ENCODE measurements around the gene FAM180A. TPM values are rescaled to one million over a fixed set of nuclear protein-coding genes. Genes with fewer than 3 reads are reported as not detected.

FAM180A gene
- total RNA-seq, 1 experiment from 2014 or later, result not detected

- H3K4me1 Mint-ChIP-seq, result 0 out of 2 replicates have a peak, but pooled peaks cover 5% of the 10 kb centered on the region
- TF ChIP-seq IRF1 (CRISPR knock-in tag; IDR thresholded peaks at IDR 0.05), result no peak
- no peak for TF ChIP-seq ZNF512 (CRISPR knock-in tag; IDR thresholded peaks at IDR 0.05; ENCODE audit: borderline replicate concordance)
- TF ChIP-seq FOXP1 (CRISPR knock-in tag; IDR thresholded peaks at IDR 0.05; ENCODE audit: borderline replicate concordance), result no peak
- no peak for TF ChIP-seq STAT6 (CRISPR knock-in tag; conservative IDR thresholded peaks at IDR 0.05; ENCODE audit: low read depth)
- TF ChIP-seq AFF4 (CRISPR knock-in tag; IDR thresholded peaks at IDR 0.05; ENCODE audit: borderline replicate concordance), result no peak
- no peak for TF ChIP-seq SMAD3 (CRISPR knock-in tag; IDR thresholded peaks at IDR 0.05; ENCODE audit: borderline replicate concordance)
- TF ChIP-seq TEAD4 (CRISPR knock-in tag; IDR thresholded peaks at IDR 0.05), result no peak
- no peak for TF ChIP-seq SOX15 (CRISPR knock-in tag; IDR thresholded peaks at IDR 0.05)
- no peak for TF ChIP-seq ZNF232 (CRISPR knock-in tag; IDR thresholded peaks at IDR 0.05)
- TF ChIP-seq ETV6 (CRISPR knock-in tag; IDR thresholded peaks at IDR 0.05), result no peak
- TF ChIP-seq CREB1 (CRISPR knock-in tag; IDR thresholded peaks at IDR 0.05), result no peak
- TF ChIP-seq ZNF671 (CRISPR knock-in tag; IDR thresholded peaks at IDR 0.05), result no peak
- no peak for TF ChIP-seq ATF3 (CRISPR knock-in tag; conservative IDR thresholded peaks at IDR 0.05)
- no peak for TF ChIP-seq TEAD1 (CRISPR knock-in tag; IDR thresholded peaks at IDR 0.05)
- TF ChIP-seq NR3C1 (CRISPR knock-in tag; conservative IDR thresholded peaks at IDR 0.05; ENCODE audit: low read depth), result no peak
- no peak for TF ChIP-seq GABPB1 (CRISPR knock-in tag; IDR thresholded peaks at IDR 0.05)
- no peak for TF ChIP-seq ZMAT4 (CRISPR knock-in tag; IDR thresholded peaks at IDR 0.05)
- TF ChIP-seq SP1 (CRISPR knock-in tag; conservative IDR thresholded peaks at IDR 0.05), result no peak
- TF ChIP-seq ARID4B (CRISPR knock-in tag; IDR thresholded peaks at IDR 0.05; ENCODE audit: borderline replicate concordance), result no peak
- no peak for TF ChIP-seq ATF1 (CRISPR knock-in tag; IDR thresholded peaks at IDR 0.05)
- ChIA-PET CTCF (interaction anchor here (1.2 kb wide), 1 partner anchor 9 kb away, joined by 3 read pairs; no protein-coding TSS in a partner anchor), POLR2A (no interaction called here)
- no peak overlapping the region for H3K4me3 Mint-ChIP-seq
- peaks cover 14% of the 10 kb centered on the region for H3K9me3 Mint-ChIP-seq
- no peak for DNase-seq (ENCODE audit: low spot score)
- no peak overlapping the region for H3K27ac Mint-ChIP-seq
- H3K36me3 Mint-ChIP-seq, result no peaks in the 10 kb centered on the region
- no peak for ATAC-seq
- H3K27me3 Mint-ChIP-seq (ENCODE audit: low read depth), result no peaks in the 10 kb centered on the region; the same call in 1 of the 2 replicates
Measured at GRCh38 chr7:135791543-135792362, 43.1 kb upstream of the FAM180A start.

Data from WTC11 (cell line).